Skeletal muscle cell (primary cell): ENCODE measurements around the gene TRAF3IP1.
"Not testable (repeated sequence)": the region's sequence is repeated elsewhere in the genome, so short reads cannot be mapped to it uniquely, and the experiment has no call there.

Source experiments
- DNase-seq: peaks from one replicate; pipeline ENCODE4 v3.0.0-alpha.2; 2010; ENCODE audit warnings: low read depth
- H3K4me3 ChIP-seq: 2 replicates; pipeline ENCODE4 v1.5.1; 2011; ENCODE audit warnings: low read depth, mild to moderate bottlenecking, control low read depth, low read length, moderate library complexity

TRAF3IP1 gene

GRCh38 chr2:238370094-238370822 is 49.9 kb downstream of the TRAF3IP1 start:
- H3K4me3 ChIP-seq = no peak overlapping the region
- DNase-seq = no peak

GRCh38 chr2:238370823-238371372 is 50.6 kb downstream of the TRAF3IP1 start:
- DNase-seq = peak; percentile 26
- H3K4me3 ChIP-seq = no peak overlapping the region

GRCh38 chr2:238372277-238372676 is 52.0 kb downstream of the TRAF3IP1 start:
- H3K4me3 ChIP-seq, DNase-seq: not testable (repeated sequence)

- DNase-seq = no peak
- H3K4me3 ChIP-seq = no peak overlapping the region
These were observed 56.6 kb downstream of the TRAF3IP1 start for GRCh38 chr2:238376884-238377391.

GRCh38 chr2:238378230-238379095 is 58.1 kb downstream of the TRAF3IP1 start:
- no peak for DNase-seq
- H3K4me3 ChIP-seq = no peak overlapping the region

GRCh38 chr2:238379096-238379810 is 58.9 kb downstream of the TRAF3IP1 start:
- H3K4me3 ChIP-seq = no peak overlapping the region
- no peak for DNase-seq

GRCh38 chr2:238380336-238380735 is 60.0 kb downstream of the TRAF3IP1 start:
- no peak for DNase-seq
- H3K4me3 ChIP-seq = no peak overlapping the region

- no peak overlapping the region for H3K4me3 ChIP-seq
- no peak for DNase-seq
These were observed 60.5 kb downstream of the TRAF3IP1 start for GRCh38 chr2:238380785-238381184.

- no peak overlapping the region for H3K4me3 ChIP-seq
These were observed 61.2 kb downstream of the TRAF3IP1 start for GRCh38 chr2:238381341-238382115.

GRCh38 chr2:238382381-238382781 is 62.1 kb downstream of the TRAF3IP1 start:
- H3K4me3 ChIP-seq = no peak overlapping the region
- DNase-seq = no peak

More at GRCh38 chr2:238381341-238382115, 61.2 kb downstream of the TRAF3IP1 start:
- DNase-seq = no peak

- no peak overlapping the region for H3K4me3 ChIP-seq
- DNase-seq = no peak
These were observed 62.8 kb downstream of the TRAF3IP1 start for GRCh38 chr2:238383135-238383534.

GRCh38 chr2:238383743-238384380 is 63.5 kb downstream of the TRAF3IP1 start:
- DNase-seq = no peak
- no peak overlapping the region for H3K4me3 ChIP-seq

- DNase-seq = no peak
- H3K4me3 ChIP-seq = no peak overlapping the region
These were observed 67.0 kb downstream of the TRAF3IP1 start for GRCh38 chr2:238387332-238387731.

- DNase-seq = no peak
- H3K4me3 ChIP-seq = no peak overlapping the region
These were observed 68.5 kb downstream of the TRAF3IP1 start for GRCh38 chr2:238388794-238389193.

- H3K4me3 ChIP-seq = no peak overlapping the region
- no peak for DNase-seq
These were observed 69.8 kb downstream of the TRAF3IP1 start for GRCh38 chr2:238389988-238390589.

GRCh38 chr2:238391042-238391689 is 70.8 kb downstream of the TRAF3IP1 start:
- DNase-seq = no peak
- H3K4me3 ChIP-seq = no peak overlapping the region

- no peak for DNase-seq
- no peak overlapping the region for H3K4me3 ChIP-seq
These were observed 76.3 kb downstream of the TRAF3IP1 start for GRCh38 chr2:238396663-238397062.
